Activated CD8-positive, alpha-beta T cell treated with anti-CD3 and anti-CD28 coated beads for 36 hours (primary cell): ENCODE data around the gene PSD2. TPM values are rescaled to one million over a fixed set of nuclear protein-coding genes. Genes with fewer than 3 reads are reported as not detected.

Source experiments
- ATAC-seq: fragments of 200-7000 bp; cut with Tn5 transposase; one replicate; pipeline ENCODE4 v1.10.0; 2021; ENCODE audit warnings: mild to moderate bottlenecking, moderate library complexity
- CTCF ChIA-PET: fragments of 350-600 bp; sonication (Branson Sonifier 250); formaldehyde crosslinking; loops from one replicate; lab custom pipeline; 2021; ENCODE audit warnings: antibody characterized with exemption; lab: Charles Lee
- POLR2A ChIA-PET: fragments of 350-600 bp; sonication (Branson Sonifier 250); formaldehyde crosslinking; loops from one replicate; lab custom pipeline; 2021; ENCODE audit warnings: antibody characterized with exemption; lab: Charles Lee
- DNase-seq: peaks from one replicate; pipeline ENCODE4 v3.0.0-alpha.2; 2020
- H3K27ac Mint-ChIP-seq: one replicate; pipeline ENCODE4 v1.8.0; 2021; ENCODE audit warnings: mild to moderate bottlenecking, mixed read lengths
- H3K27me3 Mint-ChIP-seq: one replicate; pipeline ENCODE4 v1.8.0; 2021; ENCODE audit warnings: mixed read lengths
- H3K36me3 Mint-ChIP-seq: one replicate; pipeline ENCODE4 v1.8.0; 2021; ENCODE audit warnings: low read depth, mixed read lengths
- H3K4me1 Mint-ChIP-seq: one replicate; pipeline ENCODE4 v1.8.0; 2021; ENCODE audit warnings: low read depth, mixed read lengths
- H3K4me3 Mint-ChIP-seq: one replicate; pipeline ENCODE4 v1.8.0; 2021; ENCODE audit warnings: mild to moderate bottlenecking, moderate library complexity, mixed read lengths
- H3K9me3 Mint-ChIP-seq: one replicate; pipeline ENCODE4 v1.8.0; 2021; ENCODE audit warnings: mixed read lengths
- intact Hi-C: fragments of 100-400 bp; cut with micrococcal nuclease; formaldehyde crosslinking; loops from one replicate; pipeline ENCODE4 v1.10.0; 2022
- total RNA-seq, 2 experiments: library from RNA; stranded (reverse); gene quantifications; one replicate each; pipeline ENCODE4 v1.2.3, GENCODE V29; 2021
- TF ChIP-seq, protein P1 (sequence below): fragments of 200-600 bp; IDR thresholded peaks from one replicate; pipeline ENCODE4 v1.8.0; 2022; ENCODE audit warnings: antibody characterized with exemption, mild to moderate bottlenecking

PSD2 gene
- total RNA-seq, 2 experiments from 2014 or later: 0.14 TPM; not detected in 1

DNA sequence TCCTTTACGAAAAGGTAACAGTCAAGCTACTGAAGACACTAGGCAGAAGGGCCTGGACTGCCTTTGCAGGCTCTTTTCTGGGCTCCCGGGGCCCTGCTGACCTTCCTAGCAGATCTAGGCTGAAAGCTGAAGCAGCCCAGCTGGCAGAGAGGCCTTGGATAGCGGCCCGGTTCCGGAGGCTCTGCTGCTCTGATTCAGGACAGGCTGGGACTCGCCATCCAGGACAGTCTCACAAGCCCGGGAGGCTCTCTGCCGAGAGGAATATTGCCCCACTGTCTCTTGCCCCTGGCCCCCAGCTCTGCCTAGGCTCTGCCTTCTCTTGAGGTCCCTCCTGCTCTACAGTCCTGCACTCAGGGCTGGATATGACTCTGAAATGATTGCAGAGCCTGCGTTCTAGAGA, 67.8 kb downstream of the PSD2 start:
- H3K27ac Mint-ChIP-seq: no peak overlapping the region
- CTCF ChIA-PET: interaction anchor here (0.6 to 5.8 kb wide), 19 partner anchors 9 to 110 kb away, joined by 3 to 61 read pairs (median 4); no protein-coding TSS in a partner anchor
- peaks cover 9% of the 10 kb centered on the region for H3K27me3 Mint-ChIP-seq
- no peak overlapping the region for H3K4me3 Mint-ChIP-seq
- H3K36me3 Mint-ChIP-seq: no peaks in the 10 kb centered on the region
- DNase-seq (no peak), ATAC-seq (no peak)
- TF ChIP-seq, protein P1, sequence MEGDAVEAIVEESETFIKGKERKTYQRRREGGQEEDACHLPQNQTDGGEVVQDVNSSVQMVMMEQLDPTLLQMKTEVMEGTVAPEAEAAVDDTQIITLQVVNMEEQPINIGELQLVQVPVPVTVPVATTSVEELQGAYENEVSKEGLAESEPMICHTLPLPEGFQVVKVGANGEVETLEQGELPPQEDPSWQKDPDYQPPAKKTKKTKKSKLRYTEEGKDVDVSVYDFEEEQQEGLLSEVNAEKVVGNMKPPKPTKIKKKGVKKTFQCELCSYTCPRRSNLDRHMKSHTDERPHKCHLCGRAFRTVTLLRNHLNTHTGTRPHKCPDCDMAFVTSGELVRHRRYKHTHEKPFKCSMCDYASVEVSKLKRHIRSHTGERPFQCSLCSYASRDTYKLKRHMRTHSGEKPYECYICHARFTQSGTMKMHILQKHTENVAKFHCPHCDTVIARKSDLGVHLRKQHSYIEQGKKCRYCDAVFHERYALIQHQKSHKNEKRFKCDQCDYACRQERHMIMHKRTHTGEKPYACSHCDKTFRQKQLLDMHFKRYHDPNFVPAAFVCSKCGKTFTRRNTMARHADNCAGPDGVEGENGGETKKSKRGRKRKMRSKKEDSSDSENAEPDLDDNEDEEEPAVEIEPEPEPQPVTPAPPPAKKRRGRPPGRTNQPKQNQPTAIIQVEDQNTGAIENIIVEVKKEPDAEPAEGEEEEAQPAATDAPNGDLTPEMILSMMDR: no peak
- H3K9me3 Mint-ChIP-seq: no peaks in the 10 kb centered on the region
- H3K4me1 Mint-ChIP-seq: no peaks in the 10 kb centered on the region
- intact Hi-C loops: no loop called here
- POLR2A ChIA-PET: no interaction called here

DNA sequence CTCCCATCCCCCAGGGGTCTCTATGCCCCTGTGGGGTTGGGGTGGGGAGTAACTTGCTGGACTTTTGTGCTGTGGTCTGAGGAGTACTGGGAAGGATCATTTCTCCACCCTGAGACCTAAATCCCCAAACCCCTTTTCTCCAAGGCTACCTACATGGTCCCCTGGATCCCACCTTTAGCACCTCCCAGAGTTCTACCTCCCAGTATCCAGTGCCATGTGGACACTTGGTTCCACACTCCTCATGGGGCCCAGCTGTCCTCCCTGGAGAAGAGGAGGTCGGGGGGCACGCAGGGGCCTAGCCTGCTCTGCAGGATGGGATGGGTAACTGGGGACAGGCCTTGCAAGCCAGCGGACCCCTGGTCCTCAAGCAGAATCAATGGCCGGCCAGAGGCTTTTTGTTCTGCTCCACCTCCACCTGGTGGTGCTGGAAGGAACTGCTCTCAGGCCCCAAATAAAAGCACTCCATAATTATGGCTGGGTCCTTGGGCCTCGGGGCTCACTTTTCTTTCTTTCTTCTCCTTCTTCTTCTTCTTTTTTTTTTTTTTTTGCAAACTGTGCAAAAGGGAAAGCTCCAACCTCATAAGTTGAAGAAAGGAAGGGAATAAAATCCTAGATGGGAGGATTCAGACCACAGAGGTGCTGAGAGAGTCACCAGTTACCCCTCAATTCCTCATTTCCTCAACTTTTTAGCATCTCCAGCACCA, 68.4 kb downstream of the PSD2 start:
- POLR2A ChIA-PET: no interaction called here
- DNase-seq (peak; percentile 79), ATAC-seq (peak; percentile 88)
- intact Hi-C loops: loop anchor here (1.0 kb wide), 1 partner anchor 77 kb away; no protein-coding TSS in a partner anchor
- Mint-ChIP-seq H3K27me3 (peaks cover 9% of the 10 kb centered on the region), H3K9me3 (no peaks in the 10 kb centered on the region), H3K4me3 (no peak overlapping the region), H3K4me1 (no peaks in the 10 kb centered on the region), H3K36me3 (no peaks in the 10 kb centered on the region), H3K27ac (no peak overlapping the region)
- TF ChIP-seq, protein P1: peak; percentile 75
- CTCF ChIA-PET: interaction anchor here (0.6 to 5.8 kb wide), 17 partner anchors 9 to 110 kb away, joined by 3 to 61 read pairs (median 4); no protein-coding TSS in a partner anchor

DNA sequence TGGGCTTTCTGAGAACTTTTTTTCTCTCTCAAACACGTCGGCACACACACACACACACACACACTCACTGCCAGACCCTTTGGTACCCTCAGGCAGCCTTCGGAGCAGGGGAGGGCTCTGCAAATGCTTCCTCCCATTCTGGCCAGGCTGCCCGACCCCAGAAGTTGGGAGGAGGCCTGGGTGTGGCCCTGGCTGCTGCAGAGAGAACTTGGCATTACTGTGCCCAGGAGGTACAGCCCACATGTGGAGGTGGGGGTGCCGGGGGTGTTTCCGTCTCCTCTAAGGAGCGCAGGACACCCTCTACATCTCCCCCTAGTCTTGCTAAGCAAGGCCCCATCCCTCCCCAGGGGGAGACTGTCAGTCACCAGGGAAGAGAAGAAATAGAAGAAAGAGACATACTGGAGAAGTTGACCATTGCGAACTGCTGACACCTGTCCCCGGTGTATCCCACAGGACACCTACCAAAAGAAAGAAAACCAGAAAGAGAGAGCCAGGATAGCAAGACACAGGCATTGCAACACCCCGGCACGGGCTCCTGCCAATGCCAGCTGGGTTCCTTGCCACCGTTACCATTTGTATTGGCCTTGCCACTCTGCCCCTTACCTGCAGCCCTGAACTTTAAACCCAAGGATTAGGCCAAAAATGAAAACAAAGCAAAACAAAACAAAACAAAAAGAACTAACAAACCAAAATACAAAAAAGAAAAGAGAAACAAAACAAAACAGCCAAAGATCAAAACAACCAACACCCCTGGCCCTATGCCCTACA, 69.3 kb downstream of the PSD2 start:
- DNase-seq (no peak), ATAC-seq (no peak)
- no peaks in the 10 kb centered on the region for H3K4me1 Mint-ChIP-seq
- H3K36me3 Mint-ChIP-seq: no peaks in the 10 kb centered on the region
- TF ChIP-seq, protein P1: no peak
- no peak overlapping the region for H3K4me3 Mint-ChIP-seq
- peaks cover 9% of the 10 kb centered on the region for H3K27me3 Mint-ChIP-seq
- H3K9me3 Mint-ChIP-seq: no peaks in the 10 kb centered on the region
- CTCF ChIA-PET: interaction anchor here (1.3 to 5.8 kb wide), 5 partner anchors 16 to 104 kb away, joined by 3 to 46 read pairs (median 22); no protein-coding TSS in a partner anchor
- POLR2A ChIA-PET: no interaction called here
- intact Hi-C loops: loop anchor here (1.0 kb wide), 1 partner anchor 78 kb away; no protein-coding TSS in a partner anchor
- no peak overlapping the region for H3K27ac Mint-ChIP-seq

DNA sequence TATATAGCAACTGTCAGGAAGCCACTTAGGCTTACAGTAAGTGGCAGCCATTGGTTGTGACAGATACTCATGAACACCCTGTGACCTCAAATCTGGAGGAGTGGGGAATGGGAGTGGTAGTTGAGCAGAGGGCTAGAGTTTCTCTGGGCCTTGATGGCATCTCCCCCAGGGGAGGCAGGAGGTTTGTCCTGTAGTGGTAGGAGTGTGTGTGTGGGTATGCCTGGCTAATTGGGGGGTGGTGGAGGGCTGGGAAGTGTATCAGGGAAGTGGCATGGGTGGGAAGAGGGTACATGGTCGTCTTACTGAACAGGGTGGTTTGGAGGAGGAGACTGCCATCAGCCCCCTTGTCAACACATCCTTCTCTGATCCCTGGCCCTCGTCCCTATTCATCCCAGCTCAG, 71.5 kb downstream of the PSD2 start:
- Mint-ChIP-seq H3K36me3 (no peaks in the 10 kb centered on the region), H3K4me3 (no peak overlapping the region), H3K27ac (no peak overlapping the region), H3K9me3 (no peaks in the 10 kb centered on the region), H3K27me3 (peaks cover 9% of the 10 kb centered on the region), H3K4me1 (no peaks in the 10 kb centered on the region)
- ChIA-PET CTCF (interaction anchor here (1.9 to 3.3 kb wide), 3 partner anchors 18 to 102 kb away, joined by 6 to 23 read pairs (median 22); no protein-coding TSS in a partner anchor), POLR2A (no interaction called here)
- intact Hi-C loops: no loop called here
- ATAC-seq (no peak), DNase-seq (no peak)
- TF ChIP-seq, protein P1: no peak
